Breast epithelium (tissue), 4 donors: ENCODE results near the gene TEX22. TPM values are rescaled to one million over a fixed set of nuclear protein-coding genes. Genes with fewer than 3 reads are reported as not detected.

Experiments used
- DNase-seq, 2 donors: peaks; one replicate each; pipeline ENCODE4 v3.0.0-alpha.2; 2019; ENCODE audit warnings: low spot score in 2 of 2
- H3K27ac ChIP-seq, 2 donors: fragments of 200-600 bp; sonication (generic) in 1 of 2; one replicate each; pipeline ENCODE4 v1.5.1; 2016 to 2019; ENCODE audit warnings: mild to moderate bottlenecking in 1 of 2
- H3K27me3 ChIP-seq, 2 donors: fragments of 200-600 bp; sonication (generic) in 1 of 2; one replicate each; pipeline versions ENCODE4 v1.5.1 to v1.6.0; 2017 to 2019; ENCODE audit warnings: control low read depth in 1 of 2, mild to moderate bottlenecking in 1 of 2
- H3K36me3 ChIP-seq: fragments of 200-600 bp; one replicate; pipeline ENCODE4 v1.5.1; 2019
- H3K4me1 ChIP-seq, 2 donors: fragments of 200-600 bp; sonication (generic); one replicate each; pipeline ENCODE4 v1.5.1; 2016 to 2019; ENCODE audit warnings: control low read depth in 1 of 2
- H3K4me3 ChIP-seq, 3 donors: fragments of 200-600 bp; sonication (generic); 1 replicate in 2 of 3; 2 replicates in 1 of 3; pipeline ENCODE4 v1.5.1; 2016 to 2019; ENCODE audit warnings: mild to moderate bottlenecking in 3 of 3, moderate library complexity in 2 of 3
- H3K9me3 ChIP-seq, 2 donors: fragments of 200-600 bp; sonication (generic) in 1 of 2; one replicate each; pipeline ENCODE4 v1.5.1; 2016 to 2019; ENCODE audit warnings: control low read depth in 1 of 2
- POLR2A ChIP-seq: fragments of 450-650 bp; IDR thresholded peaks from one replicate; pipeline ENCODE4 v1.6.1; 2016; ENCODE audit warnings: antibody characterized with exemption, mild to moderate bottlenecking, moderate library complexity
- POLR2AphosphoS5 ChIP-seq, 3 donors: sonication (generic); formaldehyde crosslinking; IDR thresholded peaks; one replicate each; pipeline ENCODE4 v1.6.1; 2017; ENCODE audit warnings: antibody characterized with exemption in 3 of 3
- intact Hi-C: fragments of 100-400 bp; cut with DNase I; formaldehyde crosslinking; loops from one replicate; pipeline ENCODE4 v1.15.1; 2023; ENCODE audit warnings: low total_unique reads
- total RNA-seq, 3 donors: library from RNA; depleted of rRNA; stranded (reverse); fragments of >200 nt; gene quantifications; one replicate each; pipeline ENCODE4 v1.1.0, GENCODE V29; 2016
- TF ChIP-seq, protein P1 (sequence below), 3 donors: fragments of 450-650 bp; IDR thresholded peaks; one replicate each; pipeline ENCODE4 v1.5.1; 2016 to 2017; ENCODE audit warnings: antibody characterized with exemption in 3 of 3, mild to moderate bottlenecking in 3 of 3, moderate library complexity in 3 of 3

TEX22 gene
- total RNA-seq, 3 donors from 2014 or later: 0.33 to 0.64 (median 0.59) TPM

GRCh38 chr14:105450123-105450505 lies 51.8 kb downstream of the TEX22 start:
- no peak overlapping the region for H3K27ac ChIP-seq
- intact Hi-C loops: no loop called here
- no peaks in the 10 kb centered on the region for H3K27me3 ChIP-seq
- no peaks in the 10 kb centered on the region for H3K9me3 ChIP-seq
- no peak overlapping the region for H3K4me3 ChIP-seq
- TF ChIP-seq POLR2A: no peak
- no peak for TF ChIP-seq POLR2AphosphoS5 (IDR thresholded peaks at IDR 0.05)
- TF ChIP-seq, protein P1, sequence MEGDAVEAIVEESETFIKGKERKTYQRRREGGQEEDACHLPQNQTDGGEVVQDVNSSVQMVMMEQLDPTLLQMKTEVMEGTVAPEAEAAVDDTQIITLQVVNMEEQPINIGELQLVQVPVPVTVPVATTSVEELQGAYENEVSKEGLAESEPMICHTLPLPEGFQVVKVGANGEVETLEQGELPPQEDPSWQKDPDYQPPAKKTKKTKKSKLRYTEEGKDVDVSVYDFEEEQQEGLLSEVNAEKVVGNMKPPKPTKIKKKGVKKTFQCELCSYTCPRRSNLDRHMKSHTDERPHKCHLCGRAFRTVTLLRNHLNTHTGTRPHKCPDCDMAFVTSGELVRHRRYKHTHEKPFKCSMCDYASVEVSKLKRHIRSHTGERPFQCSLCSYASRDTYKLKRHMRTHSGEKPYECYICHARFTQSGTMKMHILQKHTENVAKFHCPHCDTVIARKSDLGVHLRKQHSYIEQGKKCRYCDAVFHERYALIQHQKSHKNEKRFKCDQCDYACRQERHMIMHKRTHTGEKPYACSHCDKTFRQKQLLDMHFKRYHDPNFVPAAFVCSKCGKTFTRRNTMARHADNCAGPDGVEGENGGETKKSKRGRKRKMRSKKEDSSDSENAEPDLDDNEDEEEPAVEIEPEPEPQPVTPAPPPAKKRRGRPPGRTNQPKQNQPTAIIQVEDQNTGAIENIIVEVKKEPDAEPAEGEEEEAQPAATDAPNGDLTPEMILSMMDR (IDR thresholded peaks at IDR 0.05): no peak
- no peaks in the 10 kb centered on the region for H3K36me3 ChIP-seq
- no peak for DNase-seq
- no peaks in the 10 kb centered on the region for H3K4me1 ChIP-seq

- Histone ChIP-seq H3K4me3 (no peak overlapping the region), H3K27ac (no peak overlapping the region), H3K27me3 (no peaks in the 10 kb centered on the region), H3K4me1 (no peaks in the 10 kb centered on the region), H3K9me3 (no peaks in the 10 kb centered on the region), H3K36me3 (no peaks in the 10 kb centered on the region)
- TF ChIP-seq, protein P1 (IDR thresholded peaks at IDR 0.05): no peak
- no peak for TF ChIP-seq POLR2A
- TF ChIP-seq POLR2AphosphoS5 (IDR thresholded peaks at IDR 0.05): no peak
- DNase-seq: no peak
- intact Hi-C loops: no loop called here
Measured at GRCh38 chr14:105450864-105451720, 52.8 kb downstream of the TEX22 start.

GRCh38 chr14:105452963-105453362 lies 54.6 kb downstream of the TEX22 start:
- H3K36me3 ChIP-seq: no peaks in the 10 kb centered on the region

DNA sequence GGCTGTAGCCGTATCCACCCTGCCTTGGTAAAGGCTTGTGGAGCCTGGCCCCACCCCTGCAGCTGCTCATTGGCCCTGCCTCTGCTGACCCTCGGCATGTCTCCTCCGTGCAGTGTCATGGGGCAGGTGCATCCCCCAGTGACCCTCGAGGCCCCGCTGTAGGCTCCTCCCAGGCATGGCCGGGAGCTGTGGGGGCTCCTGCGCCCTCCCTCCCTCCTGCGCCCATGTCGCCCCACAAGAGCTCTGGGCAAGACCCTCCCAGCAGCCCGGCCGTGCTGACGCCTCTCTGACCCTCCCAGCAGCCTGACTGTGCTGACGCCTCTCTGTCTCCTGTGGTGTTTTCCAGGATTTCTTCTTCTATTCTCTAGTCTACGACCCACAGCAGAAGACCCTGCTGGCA lies 55.5 kb downstream of the TEX22 start:
- no peaks in the 10 kb centered on the region for H3K36me3 ChIP-seq

More at GRCh38 chr14:105452963-105453362, 54.6 kb downstream of the TEX22 start:
- TF ChIP-seq POLR2AphosphoS5 (IDR thresholded peaks at IDR 0.05) (peak in 1 of 3 donors; percentile 10), POLR2A (no peak)
- TF ChIP-seq, protein P1 (IDR thresholded peaks at IDR 0.05): no peak
- Histone ChIP-seq H3K27me3 (no peaks in the 10 kb centered on the region), H3K9me3 (no peaks in the 10 kb centered on the region), H3K4me1 (no peaks in the 10 kb centered on the region), H3K27ac (peak overlapping the region in 1 of 2 donors; percentile 19), H3K4me3 (no peak overlapping the region)
- no peak for DNase-seq
- intact Hi-C loops: no loop called here

DNA sequence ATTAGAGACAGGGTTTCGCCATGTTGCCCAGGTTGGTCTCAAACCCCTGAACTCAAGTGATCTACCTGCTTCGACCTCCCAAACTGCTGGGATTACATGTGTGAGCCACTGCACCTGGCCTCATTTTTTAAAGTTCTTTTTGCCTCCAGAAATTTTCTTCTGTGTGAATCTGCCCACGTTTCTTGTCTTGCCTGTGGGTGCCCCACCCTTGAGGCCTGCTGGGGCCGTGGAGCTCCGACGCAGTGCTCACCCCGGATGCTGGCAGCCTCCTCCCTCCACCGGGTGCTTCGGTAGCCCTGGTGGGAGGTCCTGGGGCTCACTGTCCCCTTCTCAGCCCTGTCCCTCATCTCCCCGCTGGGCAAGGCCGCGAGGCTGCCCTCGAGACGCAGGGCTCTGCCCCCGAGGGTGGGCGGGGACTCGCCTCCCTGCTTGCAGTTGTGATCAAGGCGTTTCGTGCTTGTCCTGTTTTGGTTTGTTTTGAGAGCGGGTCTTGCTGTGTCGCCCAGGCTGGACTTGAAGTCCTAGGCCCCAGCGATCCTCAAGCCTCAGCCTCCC lies 56.8 kb downstream of the TEX22 start:
- no peak for TF ChIP-seq POLR2A
- no peak for DNase-seq
- H3K27me3 ChIP-seq: no peaks in the 10 kb centered on the region
- H3K36me3 ChIP-seq: no peaks in the 10 kb centered on the region
- H3K4me1 ChIP-seq: no peaks in the 10 kb centered on the region
- no peaks in the 10 kb centered on the region for H3K9me3 ChIP-seq
- H3K27ac ChIP-seq: no peak overlapping the region
- intact Hi-C loops: no loop called here
- no peak overlapping the region for H3K4me3 ChIP-seq

More for the DNA sequence above, 55.5 kb downstream of the TEX22 start:
- Histone ChIP-seq H3K4me1 (no peaks in the 10 kb centered on the region), H3K9me3 (no peaks in the 10 kb centered on the region), H3K27me3 (no peaks in the 10 kb centered on the region), H3K27ac (no peak overlapping the region), H3K4me3 (no peak overlapping the region)
- TF ChIP-seq POLR2A: no peak
- TF ChIP-seq POLR2AphosphoS5 (IDR thresholded peaks at IDR 0.05): no peak
- intact Hi-C loops: no loop called here
- DNase-seq: no peak
